Endometrial microvascular endothelial cells (primary cell): ENCODE data around the gene FZR1. TPM values are rescaled to one million over a fixed set of nuclear protein-coding genes. Genes with fewer than 3 reads are reported as not detected.
"Not testable (repeated sequence)": the region's sequence is repeated elsewhere in the genome, so short reads cannot be mapped to it uniquely, and the experiment has no call there.

Experiments
- in situ Hi-C: cut with HindIII; loops from 2 replicates; pipeline ENCODE4 v1.10.0; 2017; ENCODE audit warnings: low sequenced_read_pairs, low pct_unique_long_range_greater_than_20kb; ENCODE audit errors: inconsistent ontology term
- total RNA-seq: library from RNA; depleted of rRNA; stranded (reverse); fragments of >200 nt; gene quantifications from one replicate; pipeline ENCODE4 v1.2.3, GENCODE V29; 2015; ENCODE audit errors: inconsistent ontology term

The FZR1 gene
- total RNA-seq, 1 donor from 2014 or later: 44.3 TPM

DNA sequence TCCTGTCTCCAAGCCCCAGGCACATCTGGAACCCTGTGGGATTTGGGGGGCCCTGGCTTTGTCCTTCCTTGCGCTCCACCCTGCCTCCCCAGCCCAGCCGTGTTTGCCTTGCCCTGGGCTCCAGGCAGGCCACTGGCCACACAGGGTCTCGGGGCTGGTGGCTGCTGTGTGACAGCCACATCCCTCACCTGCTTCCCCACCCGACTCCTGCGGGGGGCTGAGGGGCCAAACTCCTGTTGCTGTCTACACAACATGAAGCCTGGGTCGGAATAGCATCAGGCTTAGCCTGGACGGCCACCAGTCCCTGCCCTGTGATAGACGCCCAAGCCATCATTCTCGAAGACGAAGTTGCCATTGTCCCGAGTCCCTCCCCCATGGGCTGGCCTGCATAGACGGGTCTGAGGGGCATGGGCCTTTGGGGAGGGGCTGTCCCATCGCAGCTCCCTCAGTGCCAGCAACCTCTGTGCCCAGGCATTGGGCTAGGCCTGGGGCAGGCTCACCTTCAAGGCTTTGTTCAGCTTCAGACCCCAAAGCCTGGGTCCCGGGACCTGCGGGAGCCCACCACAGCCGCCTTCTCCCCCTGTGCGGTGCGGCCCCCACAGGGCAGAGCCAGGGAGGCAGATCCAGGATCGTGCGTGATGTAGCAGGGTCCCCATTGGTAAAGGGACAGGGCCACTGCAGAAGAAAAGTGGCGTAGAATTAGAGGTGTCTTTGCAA is 17.4 kb downstream of the FZR1 start:
- in situ Hi-C loops: no loop called here

GRCh38 chr19:3524078-3524842 is 18.1 kb downstream of the FZR1 start:
- in situ Hi-C loops: no loop called here

GRCh38 chr19:3524904-3525451 is 18.9 kb downstream of the FZR1 start:
- in situ Hi-C loops: no loop called here

DNA sequence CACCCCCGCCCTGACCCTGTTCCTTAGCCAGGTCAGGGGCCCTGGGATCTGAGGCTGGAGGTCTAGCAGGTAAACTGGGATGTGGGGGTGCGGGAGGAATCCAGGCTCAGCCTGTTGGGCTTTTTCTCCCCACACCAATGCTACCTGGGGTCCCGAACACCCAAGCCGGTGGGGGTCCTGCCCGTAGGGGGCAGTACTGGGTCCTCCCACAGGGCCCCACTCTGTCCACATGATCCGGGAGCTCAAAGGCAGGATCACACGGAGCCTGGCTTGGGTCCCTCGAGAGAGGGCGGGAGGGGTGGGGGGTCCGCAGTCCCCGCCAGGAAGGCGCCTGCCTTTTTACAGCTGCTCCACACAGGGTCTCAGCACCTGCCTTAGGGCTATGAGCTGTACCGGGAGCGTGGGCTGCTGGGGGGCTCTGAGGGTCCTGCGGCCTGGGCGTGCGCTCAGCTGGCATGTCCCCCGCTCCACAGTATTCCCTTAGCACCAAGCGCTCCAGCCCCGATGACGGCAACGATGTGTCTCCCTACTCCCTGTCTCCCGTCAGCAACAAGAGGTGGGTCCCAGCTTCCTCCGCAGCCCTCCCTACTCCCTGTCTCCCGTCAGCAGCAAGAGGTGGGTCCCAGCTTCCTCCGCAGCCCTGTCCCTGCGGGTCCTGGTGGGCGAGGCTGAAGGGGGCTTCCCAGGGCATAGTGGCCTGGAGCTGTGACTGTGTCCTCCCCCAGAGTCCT is 20.6 kb downstream of the FZR1 start:
- in situ Hi-C loops: no loop called here

DNA sequence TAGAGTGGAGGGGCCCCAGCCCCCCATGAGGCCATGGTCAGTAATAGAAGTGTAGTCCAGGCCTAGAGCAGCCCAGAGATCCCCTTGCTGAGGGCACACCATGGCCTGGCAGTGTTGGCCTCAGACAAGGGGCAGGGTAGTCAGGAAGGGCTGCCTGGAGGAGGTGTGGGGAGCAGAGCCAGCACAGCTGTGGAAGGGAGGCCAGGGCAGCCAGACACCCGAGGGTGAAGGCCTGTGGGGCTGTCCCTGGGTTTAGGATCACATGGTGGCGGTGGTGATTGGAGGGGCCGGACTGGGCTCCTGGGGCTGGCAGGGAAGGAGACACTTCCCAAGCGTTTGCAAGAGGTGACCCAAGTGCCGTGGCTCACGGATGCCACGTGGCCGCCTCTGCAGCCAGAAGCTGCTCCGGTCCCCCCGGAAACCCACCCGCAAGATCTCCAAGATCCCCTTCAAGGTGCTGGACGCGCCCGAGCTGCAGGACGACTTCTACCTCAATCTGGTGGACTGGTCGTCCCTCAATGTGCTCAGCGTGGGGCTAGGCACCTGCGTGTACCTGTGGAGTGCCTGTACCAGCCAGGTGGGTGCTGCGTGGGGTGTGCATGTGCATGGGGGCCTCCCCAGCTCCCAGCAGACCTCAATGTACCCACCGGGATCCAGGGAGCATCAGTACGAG is 21.3 kb downstream of the FZR1 start:
- in situ Hi-C loops: no loop called here

GRCh38 chr19:3528080-3528479 is 22.0 kb downstream of the FZR1 start:
- in situ Hi-C loops: no loop called here

- in situ Hi-C loops: no loop called here
These were observed 22.6 kb downstream of the FZR1 start for GRCh38 chr19:3528539-3529211.

GRCh38 chr19:3529299-3529698 is 23.2 kb downstream of the FZR1 start:
- in situ Hi-C loops: not testable (repeated sequence)

- in situ Hi-C loops: no loop called here
These were observed 24.3 kb downstream of the FZR1 start for GRCh38 chr19:3530389-3530788.

DNA sequence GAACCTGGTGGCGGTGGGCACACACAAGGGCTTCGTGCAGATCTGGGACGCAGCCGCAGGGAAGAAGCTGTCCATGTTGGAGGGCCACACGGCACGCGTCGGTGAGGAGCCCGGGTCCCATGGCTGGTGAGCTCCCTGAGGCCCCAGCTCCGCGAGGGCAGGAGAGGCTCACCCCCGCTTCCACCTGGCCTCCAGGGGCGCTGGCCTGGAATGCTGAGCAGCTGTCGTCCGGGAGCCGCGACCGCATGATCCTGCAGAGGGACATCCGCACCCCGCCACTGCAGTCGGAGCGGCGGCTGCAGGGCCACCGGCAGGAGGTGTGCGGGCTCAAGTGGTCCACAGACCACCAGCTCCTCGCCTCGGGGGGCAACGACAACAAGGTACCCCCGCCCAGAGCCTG is 25.6 kb downstream of the FZR1 start:
- in situ Hi-C loops: no loop called here

GRCh38 chr19:3532154-3532786 is 26.2 kb downstream of the FZR1 start:
- in situ Hi-C loops: no loop called here

DNA sequence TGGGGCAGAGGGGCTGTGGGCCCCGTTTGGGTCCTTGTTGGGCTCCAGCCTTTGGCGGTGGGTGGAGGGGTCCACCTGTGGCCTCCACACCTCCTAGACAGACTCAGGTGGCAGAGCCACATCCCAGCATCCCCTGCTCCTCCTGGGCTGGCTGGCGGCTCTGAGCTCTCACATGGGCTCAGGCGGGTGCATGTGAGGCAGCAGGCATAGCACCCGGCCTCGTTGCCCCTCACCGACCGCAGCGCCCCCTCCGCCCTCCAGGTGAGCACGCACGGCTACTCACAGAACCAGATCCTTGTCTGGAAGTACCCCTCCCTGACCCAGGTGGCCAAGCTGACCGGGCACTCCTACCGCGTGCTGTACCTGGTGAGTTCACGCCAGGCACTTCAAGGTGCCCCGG is 26.9 kb downstream of the FZR1 start:
- in situ Hi-C loops: no loop called here

DNA sequence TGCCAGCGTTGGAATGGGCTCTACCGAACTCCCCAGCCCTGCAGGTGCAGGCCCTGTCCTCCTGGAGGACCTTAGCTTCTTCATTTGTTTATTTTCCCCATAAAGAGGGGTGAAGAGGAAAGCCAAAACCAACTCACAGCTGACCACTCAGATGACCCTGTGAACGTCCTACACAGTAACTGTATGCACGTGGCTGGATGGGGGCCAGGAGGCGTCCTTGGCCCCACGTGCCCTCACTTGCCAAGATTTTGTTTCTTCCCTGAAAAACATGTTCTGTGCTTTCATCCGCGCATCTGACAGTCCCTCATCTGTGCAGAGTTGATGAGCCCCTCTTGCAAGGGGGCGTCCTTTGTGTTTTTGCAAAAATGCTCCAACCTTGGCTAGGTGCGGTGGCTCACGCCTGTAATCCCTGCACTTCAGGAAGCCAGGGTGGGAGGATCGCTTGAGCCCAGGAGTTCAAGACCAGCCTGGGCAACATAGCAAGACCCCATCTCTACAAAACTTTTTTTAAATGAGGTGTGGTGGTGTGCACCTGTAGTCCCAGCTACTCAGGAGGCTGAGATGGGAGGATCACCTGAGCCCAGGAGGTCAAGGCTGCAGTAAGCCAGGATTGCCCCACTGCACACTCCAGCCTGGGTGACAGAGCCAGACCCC is 27.6 kb downstream of the FZR1 start:
- in situ Hi-C loops: no loop called here

GRCh38 chr19:3534375-3535234 is 28.5 kb downstream of the FZR1 start:
- in situ Hi-C loops: no loop called here

- in situ Hi-C loops: no loop called here
These were observed 29.1 kb downstream of the FZR1 start for GRCh38 chr19:3535235-3535535.

GRCh38 chr19:3535563-3535965 is 29.5 kb downstream of the FZR1 start:
- in situ Hi-C loops: no loop called here

GRCh38 chr19:3535981-3536380 is 29.9 kb downstream of the FZR1 start:
- in situ Hi-C loops: no loop called here
